Suprapubic skin (tissue), 4 donors: ENCODE measurements around the gene ACTR8. TPM values are rescaled to one million over a fixed set of nuclear protein-coding genes. Genes with fewer than 3 reads are reported as not detected.

Source experiments
- DNase-seq, 2 donors: peaks; one replicate each; pipeline ENCODE4 v3.0.0-alpha.2; 2019; ENCODE audit warnings: low spot score in 2 of 2
- H3K27ac ChIP-seq: fragments of 200-600 bp; sonication (generic); one replicate; pipeline ENCODE4 v1.5.1; 2019
- H3K27me3 ChIP-seq: fragments of 200-600 bp; sonication (generic); one replicate; pipeline ENCODE4 v1.5.1; 2019
- H3K36me3 ChIP-seq: fragments of 200-600 bp; sonication (generic); one replicate; pipeline ENCODE4 v1.5.1; 2019
- H3K4me1 ChIP-seq: fragments of 200-600 bp; sonication (generic); one replicate; pipeline ENCODE4 v1.5.1; 2019
- H3K4me3 ChIP-seq: fragments of 200-600 bp; sonication (generic); one replicate; pipeline ENCODE4 v1.5.1; 2019; ENCODE audit warnings: mild to moderate bottlenecking
- H3K9me3 ChIP-seq: fragments of 200-600 bp; sonication (generic); one replicate; pipeline ENCODE4 v1.5.1; 2019
- CTCF ChIP-seq, 2 donors: fragments of 200-600 bp in 1 of 2; fragments of 450-650 bp in 1 of 2; sonication (generic) in 1 of 2; IDR thresholded peaks; one replicate each; pipeline ENCODE4 v1.5.1; 2016 to 2019; ENCODE audit warnings: antibody characterized with exemption in 2 of 2, mild to moderate bottlenecking in 1 of 2, moderate library complexity in 1 of 2
- EP300 ChIP-seq: sonication (generic); formaldehyde crosslinking; IDR thresholded peaks from one replicate; pipeline ENCODE4 v1.6.1; 2017; ENCODE audit warnings: antibody characterized with exemption
- POLR2A ChIP-seq, 2 donors: fragments of 450-650 bp; IDR thresholded peaks; one replicate each; pipeline ENCODE4 v1.6.1; 2017; ENCODE audit warnings: antibody characterized with exemption in 2 of 2, mild to moderate bottlenecking in 2 of 2, moderate library complexity in 2 of 2
- POLR2AphosphoS5 ChIP-seq, 3 donors: sonication (generic); formaldehyde crosslinking; IDR thresholded peaks; one replicate each; pipeline ENCODE4 v1.6.1; 2017; ENCODE audit warnings: antibody characterized with exemption in 3 of 3
- WGBS: methylation state at CpG from one replicate; pipeline ENCODE4 v1.1.5; 2018; 5-methylcytosine and 5-hydroxymethylcytosine counted together
- total RNA-seq, 4 donors: library from RNA; depleted of rRNA; stranded (reverse); fragments of >200 nt; gene quantifications; one replicate each; pipeline ENCODE4 v1.1.0, GENCODE V29; 2016

Gene ACTR8
- total RNA-seq, 4 donors from 2014 or later = 15.0 to 21.3 (median 15.8) TPM

- peak; percentile 49 to 76 for DNase-seq
- 86% methylated on average over 20 of the region's 21 CpGs for WGBS
- H3K4me1 ChIP-seq = no peaks in the 10 kb centered on the region
These were observed 61.0 kb downstream of the ACTR8 start for GRCh38 chr3:53820756-53821580.

GRCh38 chr3:53820084-53820483 is 61.9 kb downstream of the ACTR8 start:
- no peak overlapping the region for H3K27ac ChIP-seq
- peak in 1 of 2 donors; percentile 24 for DNase-seq
- H3K27me3 ChIP-seq = no peaks in the 10 kb centered on the region

More at GRCh38 chr3:53820756-53821580, 61.0 kb downstream of the ACTR8 start:
- H3K4me3 ChIP-seq = no peak overlapping the region
- TF ChIP-seq CTCF (IDR thresholded peaks at IDR 0.05) = no peak
- TF ChIP-seq POLR2A (IDR thresholded peaks at IDR 0.05) = no peak
- no peak for TF ChIP-seq EP300
- TF ChIP-seq POLR2AphosphoS5 (IDR thresholded peaks at IDR 0.05) = no peak
- no peaks in the 10 kb centered on the region for H3K27me3 ChIP-seq
- no peak overlapping the region for H3K27ac ChIP-seq
- H3K9me3 ChIP-seq = no peaks in the 10 kb centered on the region
- peaks cover 5% of the 10 kb centered on the region for H3K36me3 ChIP-seq

GRCh38 chr3:53819163-53819868 is 62.6 kb downstream of the ACTR8 start:
- Histone ChIP-seq H3K9me3 (no peaks in the 10 kb centered on the region), H3K27ac (no peak overlapping the region), H3K4me1 (no peaks in the 10 kb centered on the region), H3K36me3 (peaks cover 5% of the 10 kb centered on the region), H3K27me3 (no peaks in the 10 kb centered on the region), H3K4me3 (no peak overlapping the region)
- TF ChIP-seq CTCF (IDR thresholded peaks at IDR 0.05) (no peak), POLR2AphosphoS5 (IDR thresholded peaks at IDR 0.05) (no peak), POLR2A (IDR thresholded peaks at IDR 0.05) (no peak), EP300 (no peak)
- WGBS = 96% methylated on average over 12 of the region's 14 CpGs
- DNase-seq = peak; percentile 45 to 65

More at GRCh38 chr3:53820084-53820483, 61.9 kb downstream of the ACTR8 start:
- 100% methylated on average over 1 of the region's 5 CpGs for WGBS
- H3K36me3 ChIP-seq = peaks cover 5% of the 10 kb centered on the region
- TF ChIP-seq POLR2A (IDR thresholded peaks at IDR 0.05) (no peak), EP300 (no peak)
- no peaks in the 10 kb centered on the region for H3K9me3 ChIP-seq
- no peak overlapping the region for H3K4me3 ChIP-seq
- H3K4me1 ChIP-seq = no peaks in the 10 kb centered on the region

GRCh38 chr3:53818221-53819162 is 63.5 kb downstream of the ACTR8 start:
- 82% methylated on average over 13 of the region's 14 CpGs for WGBS
- TF ChIP-seq POLR2AphosphoS5 (IDR thresholded peaks at IDR 0.05) (no peak), CTCF (IDR thresholded peaks at IDR 0.05) (no peak)
- no peak overlapping the region for H3K4me3 ChIP-seq
- H3K27ac ChIP-seq = no peak overlapping the region
- H3K4me1 ChIP-seq = no peaks in the 10 kb centered on the region
- no peaks in the 10 kb centered on the region for H3K9me3 ChIP-seq
- no peaks in the 10 kb centered on the region for H3K27me3 ChIP-seq
- peaks cover 5% of the 10 kb centered on the region for H3K36me3 ChIP-seq
- peak in 1 of 2 donors; percentile 75 for DNase-seq

GRCh38 chr3:53817809-53818208 is 64.1 kb downstream of the ACTR8 start:
- Histone ChIP-seq H3K9me3 (no peaks in the 10 kb centered on the region), H3K4me3 (no peak overlapping the region), H3K27ac (no peak overlapping the region), H3K36me3 (peaks cover 5% of the 10 kb centered on the region), H3K27me3 (no peaks in the 10 kb centered on the region), H3K4me1 (no peaks in the 10 kb centered on the region)
- DNase-seq = peak; percentile 55 to 77
- no peak for TF ChIP-seq CTCF (IDR thresholded peaks at IDR 0.05)
- TF ChIP-seq POLR2AphosphoS5 (IDR thresholded peaks at IDR 0.05) = no peak
- TF ChIP-seq EP300 = no peak
- no peak for TF ChIP-seq POLR2A (IDR thresholded peaks at IDR 0.05)
- WGBS = 92% methylated on average over 10 of the region's 17 CpGs
